Lower leg skin (tissue), 3 donors: ENCODE results near the gene MIP.

ENCODE experiments used
- POLR2A ChIP-seq, 2 donors: fragments of 450-650 bp; IDR thresholded peaks; one replicate each; pipeline ENCODE4 v1.6.1; 2016 to 2017; ENCODE audit warnings: antibody characterized with exemption in 2 of 2, mild to moderate bottlenecking in 1 of 2, moderate library complexity in 1 of 2
- TF ChIP-seq, protein P1 (sequence below), 3 donors: fragments of 450-650 bp; IDR thresholded peaks; one replicate each; pipeline ENCODE4 v1.5.1; 2016; ENCODE audit warnings: antibody characterized with exemption in 3 of 3, mild to moderate bottlenecking in 3 of 3, moderate library complexity in 2 of 3

DNA sequence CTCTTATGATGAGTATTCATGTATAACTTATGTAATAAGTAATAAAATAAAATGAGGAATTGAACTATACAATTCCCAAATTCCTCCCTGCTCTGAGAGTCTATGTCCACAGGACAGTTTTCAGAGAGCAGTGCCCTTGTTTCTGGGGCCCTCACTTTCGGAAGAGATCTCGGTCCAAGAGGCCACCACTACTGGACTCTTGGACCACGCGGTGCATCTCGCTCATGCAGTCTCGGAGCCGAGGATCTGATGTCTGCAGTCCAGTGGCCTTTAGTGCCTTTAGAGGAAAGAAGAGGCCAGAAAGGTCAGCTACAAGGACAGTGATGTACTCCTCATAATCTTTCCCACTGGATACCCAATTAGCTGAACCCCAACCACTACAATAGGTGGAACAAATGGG, 25.2 kb upstream of the MIP start:
- TF ChIP-seq, protein P1, sequence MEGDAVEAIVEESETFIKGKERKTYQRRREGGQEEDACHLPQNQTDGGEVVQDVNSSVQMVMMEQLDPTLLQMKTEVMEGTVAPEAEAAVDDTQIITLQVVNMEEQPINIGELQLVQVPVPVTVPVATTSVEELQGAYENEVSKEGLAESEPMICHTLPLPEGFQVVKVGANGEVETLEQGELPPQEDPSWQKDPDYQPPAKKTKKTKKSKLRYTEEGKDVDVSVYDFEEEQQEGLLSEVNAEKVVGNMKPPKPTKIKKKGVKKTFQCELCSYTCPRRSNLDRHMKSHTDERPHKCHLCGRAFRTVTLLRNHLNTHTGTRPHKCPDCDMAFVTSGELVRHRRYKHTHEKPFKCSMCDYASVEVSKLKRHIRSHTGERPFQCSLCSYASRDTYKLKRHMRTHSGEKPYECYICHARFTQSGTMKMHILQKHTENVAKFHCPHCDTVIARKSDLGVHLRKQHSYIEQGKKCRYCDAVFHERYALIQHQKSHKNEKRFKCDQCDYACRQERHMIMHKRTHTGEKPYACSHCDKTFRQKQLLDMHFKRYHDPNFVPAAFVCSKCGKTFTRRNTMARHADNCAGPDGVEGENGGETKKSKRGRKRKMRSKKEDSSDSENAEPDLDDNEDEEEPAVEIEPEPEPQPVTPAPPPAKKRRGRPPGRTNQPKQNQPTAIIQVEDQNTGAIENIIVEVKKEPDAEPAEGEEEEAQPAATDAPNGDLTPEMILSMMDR (IDR thresholded peaks at IDR 0.05) = no peak
- no peak for TF ChIP-seq POLR2A (IDR thresholded peaks at IDR 0.05)
